CD4-positive, alpha-beta T cell treated with Interleukin-4 for 4 hours (primary cell): ENCODE data around the gene IMPDH1.

Experiments
- DNase-seq: peaks from one replicate; pipeline ENCODE4 v3.0.0-alpha.2; 2020

The IMPDH1 gene

GRCh38 chr7:128434413-128435326 lies 24.9 kb upstream of the IMPDH1 start:
- no peak for DNase-seq

- no peak for DNase-seq
These were observed 22.0 kb upstream of the IMPDH1 start for GRCh38 chr7:128431754-128432153.

- no peak for DNase-seq
These were observed 21.4 kb upstream of the IMPDH1 start for GRCh38 chr7:128431221-128431620.

GRCh38 chr7:128430207-128430606 lies 20.4 kb upstream of the IMPDH1 start:
- DNase-seq = no peak

- DNase-seq = peak; percentile 60
These were observed 17.6 kb upstream of the IMPDH1 start for GRCh38 chr7:128427289-128427891.

- peak; percentile 69 for DNase-seq
These were observed 16.1 kb upstream of the IMPDH1 start for GRCh38 chr7:128425850-128426249.

GRCh38 chr7:128424686-128425275 lies 15.0 kb upstream of the IMPDH1 start:
- DNase-seq = no peak

GRCh38 chr7:128422842-128423241 lies 13.1 kb upstream of the IMPDH1 start:
- peak; percentile 35 for DNase-seq

- DNase-seq = no peak
These were observed 12.3 kb upstream of the IMPDH1 start for GRCh38 chr7:128422037-128422436.

- DNase-seq = no peak
These were observed 11.6 kb upstream of the IMPDH1 start for GRCh38 chr7:128421384-128421783.

- DNase-seq = no peak
These were observed 11.0 kb upstream of the IMPDH1 start for GRCh38 chr7:128420773-128421172.

- DNase-seq = no peak
These were observed 9.5 kb upstream of the IMPDH1 start for GRCh38 chr7:128419257-128419656.

- no peak for DNase-seq
These were observed 7.3 kb upstream of the IMPDH1 start for GRCh38 chr7:128417071-128417470.

- no peak for DNase-seq
These were observed 5.5 kb upstream of the IMPDH1 start for GRCh38 chr7:128415217-128415785.

GRCh38 chr7:128410451-128410753 lies 620 bp upstream of the IMPDH1 start:
- no peak for DNase-seq

GRCh38 chr7:128408709-128409595 lies 830 bp downstream of the IMPDH1 start:
- no peak for DNase-seq

GRCh38 chr7:128407751-128408708 lies 1.8 kb downstream of the IMPDH1 start:
- DNase-seq = no peak

- DNase-seq = no peak
These were observed 2.6 kb downstream of the IMPDH1 start for GRCh38 chr7:128407233-128407589.

- no peak for DNase-seq
These were observed 3.2 kb downstream of the IMPDH1 start for GRCh38 chr7:128406314-128407232.
